Measurements from ENCODE around the gene DEFB118. TPM values are rescaled to one million over a fixed set of nuclear protein-coding genes. Genes with fewer than 3 reads are reported as not detected.

DEFB118 gene
- total RNA-seq, 1 donor from 2014 or later, result not detected

DNA sequence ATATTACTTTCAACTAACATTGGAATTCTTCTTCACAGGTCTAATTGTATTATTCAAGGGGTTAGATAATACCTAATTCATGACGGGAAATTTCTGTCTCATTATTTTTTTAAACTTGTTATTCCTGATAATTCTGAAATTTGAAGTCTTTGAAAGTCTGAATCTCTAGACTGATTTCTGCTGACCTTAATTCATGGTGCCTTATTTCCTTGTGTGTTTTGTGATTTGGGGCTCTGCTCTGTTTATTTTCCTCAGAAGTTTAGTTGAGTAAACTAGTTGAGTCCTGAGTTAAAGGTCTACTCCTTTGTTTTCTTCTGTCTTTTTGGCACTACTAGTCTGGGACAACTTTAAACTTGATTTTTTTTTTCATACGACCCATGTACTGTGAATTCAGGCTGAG is 5.9 kb downstream of the DEFB118 start:
- no peak for DNase-seq (ENCODE audit: low read depth, low spot score)
- Mint-ChIP-seq H3K4me3 (no peak overlapping the region), H3K36me3 (ENCODE audit: low read depth) (peaks cover 7% of the 10 kb centered on the region)

DNA sequence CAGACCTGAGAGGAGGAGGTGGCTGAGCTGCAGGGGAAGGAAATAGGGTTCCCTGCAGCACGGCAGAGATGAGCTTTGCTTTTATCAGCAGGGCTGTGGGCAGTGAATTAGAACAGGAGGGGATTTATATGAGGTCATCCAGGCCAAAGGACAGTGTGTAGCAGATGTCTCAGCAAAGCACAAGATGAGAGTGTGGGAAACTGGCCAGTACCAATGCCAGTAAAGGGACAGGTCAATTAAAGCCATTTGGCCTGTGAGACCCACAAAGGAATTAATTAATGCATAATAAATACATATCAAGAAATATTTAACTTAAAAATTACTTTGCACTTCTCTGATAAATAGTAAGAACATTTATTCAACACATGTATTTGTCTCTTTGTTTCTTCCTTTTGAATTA is 22.1 kb downstream of the DEFB118 start, which contains the start of gene DEFB119:
DEFB119 (minus strand) TSS at position 101 of the 400 bp plus-strand sequence. CDS start 107 bp downstream, outside the sequence.
- H3K4me3 Mint-ChIP-seq, result no peak within 1 kb of the TSS
- no peak for DNase-seq (ENCODE audit: low read depth, low spot score)
- no peaks in the 10 kb centered on the region for H3K27me3 Mint-ChIP-seq (ENCODE audit: low read depth)
- peaks cover 49% of the 10 kb centered on the region for H3K9me3 Mint-ChIP-seq
- peaks cover 23% of the 10 kb centered on the region for H3K36me3 Mint-ChIP-seq (ENCODE audit: low read depth)
- H3K4me1 Mint-ChIP-seq, result no peaks in the 10 kb centered on the region
- no peak within 1 kb of the TSS for H3K27ac Mint-ChIP-seq (ENCODE audit: unreplicated experiment)
- TF ChIP-seq, protein P1, sequence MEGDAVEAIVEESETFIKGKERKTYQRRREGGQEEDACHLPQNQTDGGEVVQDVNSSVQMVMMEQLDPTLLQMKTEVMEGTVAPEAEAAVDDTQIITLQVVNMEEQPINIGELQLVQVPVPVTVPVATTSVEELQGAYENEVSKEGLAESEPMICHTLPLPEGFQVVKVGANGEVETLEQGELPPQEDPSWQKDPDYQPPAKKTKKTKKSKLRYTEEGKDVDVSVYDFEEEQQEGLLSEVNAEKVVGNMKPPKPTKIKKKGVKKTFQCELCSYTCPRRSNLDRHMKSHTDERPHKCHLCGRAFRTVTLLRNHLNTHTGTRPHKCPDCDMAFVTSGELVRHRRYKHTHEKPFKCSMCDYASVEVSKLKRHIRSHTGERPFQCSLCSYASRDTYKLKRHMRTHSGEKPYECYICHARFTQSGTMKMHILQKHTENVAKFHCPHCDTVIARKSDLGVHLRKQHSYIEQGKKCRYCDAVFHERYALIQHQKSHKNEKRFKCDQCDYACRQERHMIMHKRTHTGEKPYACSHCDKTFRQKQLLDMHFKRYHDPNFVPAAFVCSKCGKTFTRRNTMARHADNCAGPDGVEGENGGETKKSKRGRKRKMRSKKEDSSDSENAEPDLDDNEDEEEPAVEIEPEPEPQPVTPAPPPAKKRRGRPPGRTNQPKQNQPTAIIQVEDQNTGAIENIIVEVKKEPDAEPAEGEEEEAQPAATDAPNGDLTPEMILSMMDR (conservative IDR thresholded peaks at IDR 0.05), result no peak

More for the DNA sequence above, 5.9 kb downstream of the DEFB118 start:
- H3K27ac Mint-ChIP-seq (ENCODE audit: unreplicated experiment), result no peak overlapping the region
- H3K4me1 Mint-ChIP-seq, result no peaks in the 10 kb centered on the region
- TF ChIP-seq, protein P1 (conservative IDR thresholded peaks at IDR 0.05), result no peak
- H3K9me3 Mint-ChIP-seq, result peaks cover 47% of the 10 kb centered on the region
- H3K27me3 Mint-ChIP-seq (ENCODE audit: low read depth), result no peaks in the 10 kb centered on the region

DNA sequence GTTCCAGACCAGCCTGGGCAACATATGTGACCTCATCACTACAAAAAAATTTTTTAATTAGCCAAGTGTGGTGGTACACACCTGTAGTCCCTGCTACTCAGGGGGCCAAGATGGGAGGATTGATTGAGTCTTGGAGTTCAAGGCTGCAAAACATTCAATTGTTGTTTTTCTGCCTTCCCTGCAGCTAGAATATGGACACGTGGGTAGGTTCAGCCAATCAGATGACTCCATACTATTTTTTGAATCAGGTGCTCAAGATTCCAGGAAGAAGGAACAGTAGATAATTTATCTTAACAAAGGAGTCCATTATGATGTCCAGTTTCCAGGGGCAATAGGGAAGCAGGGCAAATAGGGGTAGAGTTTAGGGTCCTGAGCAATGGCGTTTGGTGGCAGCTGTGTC is 24.4 kb downstream of the DEFB118 start:
- peaks cover 45% of the 10 kb centered on the region for H3K9me3 Mint-ChIP-seq
- no peak for DNase-seq (ENCODE audit: low read depth, low spot score)

DNA sequence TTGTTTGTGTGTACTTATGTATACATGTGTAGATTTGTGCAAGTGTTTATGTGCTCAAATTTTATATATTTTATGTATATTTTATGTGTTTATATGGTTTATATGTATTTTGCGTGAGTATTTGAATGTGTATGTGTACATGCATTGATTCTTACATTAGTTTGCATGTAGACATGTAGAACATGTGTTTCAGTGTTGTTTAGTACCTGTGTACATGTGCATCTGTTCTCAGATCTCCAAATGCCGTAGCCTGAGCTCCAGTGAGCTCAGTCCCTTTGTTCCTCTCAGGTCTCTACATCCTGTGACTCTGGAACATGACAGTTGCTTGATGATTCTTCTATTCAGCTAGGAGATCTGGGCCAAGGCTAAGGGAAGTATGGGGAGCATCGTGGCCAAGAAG is 26.5 kb downstream of the DEFB118 start:
- Mint-ChIP-seq H3K4me1 (no peaks in the 10 kb centered on the region), H3K27me3 (ENCODE audit: low read depth) (no peaks in the 10 kb centered on the region), H3K9me3 (peaks cover 36% of the 10 kb centered on the region), H3K4me3 (no peak overlapping the region), H3K36me3 (ENCODE audit: low read depth) (peaks cover 11% of the 10 kb centered on the region), H3K27ac (ENCODE audit: unreplicated experiment) (no peak overlapping the region)
- DNase-seq (ENCODE audit: low read depth, low spot score), result no peak
- TF ChIP-seq, protein P1 (conservative IDR thresholded peaks at IDR 0.05), result no peak

More for the DNA sequence above, 24.4 kb downstream of the DEFB118 start:
- TF ChIP-seq, protein P1 (conservative IDR thresholded peaks at IDR 0.05), result no peak
- no peak overlapping the region for H3K27ac Mint-ChIP-seq (ENCODE audit: unreplicated experiment)
- H3K4me1 Mint-ChIP-seq, result no peaks in the 10 kb centered on the region
- H3K4me3 Mint-ChIP-seq, result no peak overlapping the region
- H3K27me3 Mint-ChIP-seq (ENCODE audit: low read depth), result no peaks in the 10 kb centered on the region
- H3K36me3 Mint-ChIP-seq (ENCODE audit: low read depth), result peaks cover 17% of the 10 kb centered on the region

DNA sequence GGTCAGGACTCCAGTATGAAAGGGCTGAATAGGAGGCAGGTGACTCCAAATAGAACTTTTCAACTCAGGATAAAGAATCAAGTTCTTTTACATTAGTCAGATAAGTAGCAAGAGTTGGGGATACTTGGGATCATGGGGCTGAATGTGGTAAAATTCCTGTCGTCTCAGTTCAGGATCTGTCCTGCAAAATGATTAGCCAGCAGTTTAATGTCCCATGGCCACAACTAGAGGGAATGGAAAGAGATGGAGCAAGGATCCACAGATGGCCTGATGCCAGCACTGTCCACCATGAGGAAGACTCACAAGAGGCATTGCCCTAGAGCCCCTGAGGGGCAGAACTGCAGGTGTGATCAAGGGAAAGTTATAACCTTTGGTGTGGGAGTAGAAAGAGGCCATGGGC is 35.5 kb downstream of the DEFB118 start:
- Mint-ChIP-seq H3K36me3 (ENCODE audit: low read depth) (peaks cover 5% of the 10 kb centered on the region), H3K27ac (ENCODE audit: unreplicated experiment) (no peak overlapping the region), H3K27me3 (ENCODE audit: low read depth) (no peaks in the 10 kb centered on the region), H3K4me1 (no peaks in the 10 kb centered on the region), H3K9me3 (peaks cover 28% of the 10 kb centered on the region), H3K4me3 (no peak overlapping the region)
- DNase-seq (ENCODE audit: low read depth, low spot score), result no peak
- TF ChIP-seq, protein P1 (conservative IDR thresholded peaks at IDR 0.05), result no peak
